ENCODE data around the gene SLC5A10. TPM values are rescaled to one million over a fixed set of nuclear protein-coding genes. Genes with fewer than 3 reads are reported as not detected.

Gene SLC5A10
- total RNA-seq, 1 experiment from 2014 or later, result not detected

- no peak for TF ChIP-seq CTCF (IDR thresholded peaks at IDR 0.05)
- TF ChIP-seq TCF7L2 (IDR thresholded peaks at IDR 0.05; ENCODE audit: low read depth, low read length), result no peak
- TF ChIP-seq SIN3A (IDR thresholded peaks at IDR 0.05; ENCODE audit: borderline replicate concordance, insufficient read depth, low read depth, low read length), result no peak
- TF ChIP-seq, protein P1, sequence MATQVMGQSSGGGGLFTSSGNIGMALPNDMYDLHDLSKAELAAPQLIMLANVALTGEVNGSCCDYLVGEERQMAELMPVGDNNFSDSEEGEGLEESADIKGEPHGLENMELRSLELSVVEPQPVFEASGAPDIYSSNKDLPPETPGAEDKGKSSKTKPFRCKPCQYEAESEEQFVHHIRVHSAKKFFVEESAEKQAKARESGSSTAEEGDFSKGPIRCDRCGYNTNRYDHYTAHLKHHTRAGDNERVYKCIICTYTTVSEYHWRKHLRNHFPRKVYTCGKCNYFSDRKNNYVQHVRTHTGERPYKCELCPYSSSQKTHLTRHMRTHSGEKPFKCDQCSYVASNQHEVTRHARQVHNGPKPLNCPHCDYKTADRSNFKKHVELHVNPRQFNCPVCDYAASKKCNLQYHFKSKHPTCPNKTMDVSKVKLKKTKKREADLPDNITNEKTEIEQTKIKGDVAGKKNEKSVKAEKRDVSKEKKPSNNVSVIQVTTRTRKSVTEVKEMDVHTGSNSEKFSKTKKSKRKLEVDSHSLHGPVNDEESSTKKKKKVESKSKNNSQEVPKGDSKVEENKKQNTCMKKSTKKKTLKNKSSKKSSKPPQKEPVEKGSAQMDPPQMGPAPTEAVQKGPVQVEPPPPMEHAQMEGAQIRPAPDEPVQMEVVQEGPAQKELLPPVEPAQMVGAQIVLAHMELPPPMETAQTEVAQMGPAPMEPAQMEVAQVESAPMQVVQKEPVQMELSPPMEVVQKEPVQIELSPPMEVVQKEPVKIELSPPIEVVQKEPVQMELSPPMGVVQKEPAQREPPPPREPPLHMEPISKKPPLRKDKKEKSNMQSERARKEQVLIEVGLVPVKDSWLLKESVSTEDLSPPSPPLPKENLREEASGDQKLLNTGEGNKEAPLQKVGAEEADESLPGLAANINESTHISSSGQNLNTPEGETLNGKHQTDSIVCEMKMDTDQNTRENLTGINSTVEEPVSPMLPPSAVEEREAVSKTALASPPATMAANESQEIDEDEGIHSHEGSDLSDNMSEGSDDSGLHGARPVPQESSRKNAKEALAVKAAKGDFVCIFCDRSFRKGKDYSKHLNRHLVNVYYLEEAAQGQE (IDR thresholded peaks at IDR 0.05; ENCODE audit: insufficient read depth in 1 of 2, low read depth in 2 of 2, low read length in 1 of 2), result no peak
- no peak for TF ChIP-seq POLR2AphosphoS5 (IDR thresholded peaks at IDR 0.05; ENCODE audit: low read depth, low read length)
- Histone ChIP-seq H3K9me3 (ENCODE audit: control insufficient read depth, insufficient read depth, low read depth, low read length) (no peaks in the 10 kb centered on the region), H3K4me3 (ENCODE audit: low read depth in 2 of 2, low read length in 2 of 2) (no peak overlapping the region), H3K27ac (ENCODE audit: low read length) (no peak overlapping the region), H3K4me1 (ENCODE audit: control insufficient read depth, insufficient read depth, low read length) (no peaks in the 10 kb centered on the region), H3K36me3 (ENCODE audit: control insufficient read depth, insufficient read depth, low read length) (no peaks in the 10 kb centered on the region), H3K27me3 (ENCODE audit: control insufficient read depth, insufficient read depth, low read length) (no peaks in the 10 kb centered on the region)
- BruUV-seq (replicated peaks), result no TSS peak
- ChIA-PET CTCF (no interaction called here), POLR2A (no interaction called here)
- in situ Hi-C loops (cut with HindIII; ENCODE audit: low pct_unique_long_range_greater_than_20kb, low sequenced_read_pairs), result no loop called here
- no peak for ATAC-seq
- DNase-seq (ENCODE audit: low read depth, low spot score), result no peak
- intact Hi-C loops (cut with micrococcal nuclease; ENCODE audit: unreplicated experiment), result no loop called here
These were observed 62.1 kb downstream of the SLC5A10 start for GRCh38 chr17:19013806-19014627.

- ATAC-seq (no peak), DNase-seq (ENCODE audit: low read depth, low spot score) (no peak)
- no TSS peak for BruUV-seq (replicated peaks)
- H3K4me1 ChIP-seq (ENCODE audit: control insufficient read depth, insufficient read depth, low read length), result no peaks in the 10 kb centered on the region
- H3K27ac ChIP-seq (ENCODE audit: low read length), result no peak overlapping the region
- H3K27me3 ChIP-seq (ENCODE audit: control insufficient read depth, insufficient read depth, low read length), result no peaks in the 10 kb centered on the region
- POLR2A ChIA-PET, result no interaction called here
- no peaks in the 10 kb centered on the region for H3K9me3 ChIP-seq (ENCODE audit: control insufficient read depth, insufficient read depth, low read depth, low read length)
- no peak for TF ChIP-seq CTCF (IDR thresholded peaks at IDR 0.05)
- TF ChIP-seq, protein P1 (IDR thresholded peaks at IDR 0.05; ENCODE audit: insufficient read depth in 1 of 2, low read depth in 2 of 2, low read length in 1 of 2), result no peak
- no peak for TF ChIP-seq SIN3A (IDR thresholded peaks at IDR 0.05; ENCODE audit: borderline replicate concordance, insufficient read depth, low read depth, low read length)
- no peak for TF ChIP-seq POLR2AphosphoS5 (IDR thresholded peaks at IDR 0.05; ENCODE audit: low read depth, low read length)
- no peak for TF ChIP-seq TCF7L2 (IDR thresholded peaks at IDR 0.05; ENCODE audit: low read depth, low read length)
- no peak overlapping the region for H3K4me3 ChIP-seq (ENCODE audit: low read depth in 2 of 2, low read length in 2 of 2)
- intact Hi-C loops (cut with micrococcal nuclease; ENCODE audit: unreplicated experiment) (no loop called here), in situ Hi-C loops (cut with HindIII; ENCODE audit: low pct_unique_long_range_greater_than_20kb, low sequenced_read_pairs) (no loop called here)
- H3K36me3 ChIP-seq (ENCODE audit: control insufficient read depth, insufficient read depth, low read length), result no peaks in the 10 kb centered on the region
- CTCF ChIA-PET, result interaction anchor here (0.6 kb wide), 1 partner anchor 1518 kb away, joined by 6 read pairs; the partner anchor contains the start of gene RASD1
These were observed 62.8 kb downstream of the SLC5A10 start for GRCh38 chr17:19014628-19015215.

Measured in Panc1 (cell line).